GM10847 (cell line): ENCODE results near the gene CELF1.

Experiments
- POLR2A ChIP-seq: IDR thresholded peaks from 2 replicates; pipeline ENCODE4 v1.6.1; 2011; ENCODE audit not compliant: insufficient read length; ENCODE audit errors: extremely low read depth

CELF1 gene

GRCh38 chr11:47552566-47553405 is at the start of gene CELF1:
TSS of gene CELF1 (minus strand) at chr11:47553132. CDS start at chr11:47499523, 53,609 bp downstream.
- TF ChIP-seq POLR2A, result peak; percentile 75

GRCh38 chr11:47599902-47600301 is 47.0 kb upstream of the CELF1 start:
- no peak for TF ChIP-seq POLR2A

- TF ChIP-seq POLR2A, result no peak
Measured at GRCh38 chr11:47595967-47596366, 43.0 kb upstream of the CELF1 start.

GRCh38 chr11:47595029-47595428 is 42.1 kb upstream of the CELF1 start:
- no peak for TF ChIP-seq POLR2A

- no peak for TF ChIP-seq POLR2A
Measured at GRCh38 chr11:47593934-47594855, 41.3 kb upstream of the CELF1 start, which contains the start of gene C1QTNF4. TSS of gene C1QTNF4 (minus strand) at chr11:47594411. CDS start at chr11:47590810, 3,601 bp downstream.

- no peak for TF ChIP-seq POLR2A
Measured at GRCh38 chr11:47593492-47593933, 40.6 kb upstream of the CELF1 start.

- no peak for TF ChIP-seq POLR2A
Measured at GRCh38 chr11:47592970-47593369, 40.0 kb upstream of the CELF1 start.

- no peak for TF ChIP-seq POLR2A
Measured at GRCh38 chr11:47592251-47592650, 39.3 kb upstream of the CELF1 start.

GRCh38 chr11:47591764-47592163 is 38.8 kb upstream of the CELF1 start:
- no peak for TF ChIP-seq POLR2A

- TF ChIP-seq POLR2A, result no peak
Measured at GRCh38 chr11:47589977-47590861, 37.3 kb upstream of the CELF1 start.

- TF ChIP-seq POLR2A, result no peak
Measured at GRCh38 chr11:47589584-47589976, 36.6 kb upstream of the CELF1 start.

- no peak for TF ChIP-seq POLR2A
Measured at GRCh38 chr11:47589118-47589517, 36.2 kb upstream of the CELF1 start.

GRCh38 chr11:47587723-47588326 is 34.9 kb upstream of the CELF1 start:
- TF ChIP-seq POLR2A, result no peak

GRCh38 chr11:47587039-47587716 is 34.2 kb upstream of the CELF1 start:
- TF ChIP-seq POLR2A, result no peak
